HUES6 (cell line): ENCODE measurements around the gene KXD1.
"Not testable (repeated sequence)": the region's sequence is repeated elsewhere in the genome, so short reads cannot be mapped to it uniquely, and the experiment has no call there.

Source experiments
- H3K27ac ChIP-seq: 2 replicates; pipeline ENCODE4 v1.7.0; 2013; ENCODE audit warnings: low read depth, mild to moderate bottlenecking, low read length, inconsistent platforms
- H3K27me3 ChIP-seq: 2 replicates; pipeline ENCODE4 v1.6.1; 2013; ENCODE audit warnings: low read length; ENCODE audit not compliant: control insufficient read depth, insufficient read depth
- H3K36me3 ChIP-seq: 2 replicates; pipeline ENCODE4 v1.6.1; 2013; ENCODE audit warnings: low read length; ENCODE audit not compliant: control insufficient read depth, insufficient read depth
- H3K4me1 ChIP-seq: 2 replicates; pipeline ENCODE4 v1.6.1; 2013; ENCODE audit warnings: low read length; ENCODE audit not compliant: control insufficient read depth, insufficient read depth
- H3K4me3 ChIP-seq: 2 replicates; pipeline ENCODE4 v1.5.1; 2013; ENCODE audit warnings: low read depth, low read length
- H3K9ac ChIP-seq: one replicate; pipeline ENCODE4 v1.6.1; 2013; ENCODE audit warnings: mild to moderate bottlenecking, low read length
- H3K9me3 ChIP-seq: 2 replicates; pipeline ENCODE4 v1.6.1; 2013; ENCODE audit warnings: low read depth, low read length; ENCODE audit not compliant: control insufficient read depth, insufficient read depth

KXD1 gene

DNA sequence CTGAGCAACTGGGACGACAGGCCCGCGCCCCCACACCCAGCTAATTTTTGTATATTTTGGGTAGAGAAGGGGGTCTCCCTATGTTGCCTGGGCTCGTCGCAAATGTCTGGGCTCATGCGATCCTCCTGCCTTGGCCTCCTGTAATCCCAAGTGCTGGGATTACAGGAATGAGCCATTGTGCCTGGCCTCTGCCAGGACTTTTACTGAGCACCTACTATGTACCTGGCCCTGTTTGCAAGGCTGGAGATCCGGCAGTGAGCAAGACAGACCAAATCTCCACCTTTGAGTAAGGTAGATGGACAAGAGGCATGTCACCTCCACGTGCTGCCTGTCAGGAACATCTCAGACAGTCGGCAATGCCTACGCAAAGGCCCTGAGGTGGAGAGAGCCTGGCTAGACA lies 21.2 kb upstream of the KXD1 start:
- Histone ChIP-seq H3K9ac (no peak overlapping the region), H3K27ac (no peak overlapping the region), H3K27me3 (no peaks in the 10 kb centered on the region), H3K9me3 (no peaks in the 10 kb centered on the region), H3K4me1 (no peaks in the 10 kb centered on the region), H3K4me3 (no peak overlapping the region), H3K36me3 (peaks cover 79% of the 10 kb centered on the region)

DNA sequence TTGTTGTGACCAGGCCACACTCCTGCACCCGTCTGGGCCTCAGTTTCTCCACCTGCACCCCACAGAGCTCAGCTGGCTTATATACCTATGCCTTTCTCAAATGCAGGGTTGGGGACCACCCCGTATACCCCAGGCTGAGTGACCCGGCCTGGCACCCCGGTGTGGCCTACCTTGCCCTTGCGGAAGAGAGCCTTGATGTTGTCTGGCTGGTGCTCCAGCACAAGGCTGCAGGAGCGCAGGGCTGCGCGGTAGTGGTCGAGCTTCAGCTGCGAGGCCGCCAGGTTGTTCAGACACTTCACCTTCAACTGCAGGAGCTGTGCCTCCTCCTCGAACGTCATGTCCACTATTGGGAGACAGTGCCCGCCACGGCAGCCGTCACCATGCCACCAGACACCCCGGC lies 20.2 kb upstream of the KXD1 start:
- Histone ChIP-seq H3K9ac (no peak overlapping the region), H3K27me3 (no peaks in the 10 kb centered on the region), H3K27ac (no peak overlapping the region), H3K4me1 (no peaks in the 10 kb centered on the region), H3K36me3 (peaks cover 78% of the 10 kb centered on the region), H3K9me3 (no peaks in the 10 kb centered on the region), H3K4me3 (no peak overlapping the region)

DNA sequence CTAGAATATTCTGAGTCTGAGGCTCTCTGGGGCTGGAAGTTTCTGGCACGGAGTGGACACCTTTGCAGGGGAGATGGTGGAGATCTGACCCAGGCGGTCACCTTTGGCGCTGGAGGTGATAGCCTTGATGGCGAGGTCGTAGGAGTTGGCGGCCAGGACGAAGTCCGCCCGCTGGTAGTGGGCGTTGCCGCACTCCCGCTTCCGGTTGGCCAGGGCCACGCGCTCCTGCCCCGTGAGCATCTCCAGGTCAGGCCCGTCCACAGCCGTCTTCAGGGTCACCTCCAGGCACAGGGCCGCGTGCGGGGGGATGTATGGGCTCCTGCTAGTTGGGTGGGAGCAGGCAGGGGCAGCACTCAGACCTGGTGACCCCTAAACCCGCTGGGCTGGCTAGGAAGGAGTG lies 19.6 kb upstream of the KXD1 start:
- no peaks in the 10 kb centered on the region for H3K4me1 ChIP-seq
- peaks cover 71% of the 10 kb centered on the region for H3K36me3 ChIP-seq
- H3K9ac ChIP-seq = no peak overlapping the region

GRCh38 chr19:18539372-18539771 lies 18.3 kb upstream of the KXD1 start:
- Histone ChIP-seq H3K9me3 (no peaks in the 10 kb centered on the region), H3K4me1 (peaks cover 4% of the 10 kb centered on the region), H3K27me3 (no peaks in the 10 kb centered on the region), H3K27ac (no peak overlapping the region), H3K36me3 (peaks cover 67% of the 10 kb centered on the region), H3K4me3 (no peak overlapping the region), H3K9ac (no peak overlapping the region)

More for the DNA sequence above, 19.6 kb upstream of the KXD1 start:
- Histone ChIP-seq H3K4me3 (no peak overlapping the region), H3K27me3 (no peaks in the 10 kb centered on the region), H3K9me3 (no peaks in the 10 kb centered on the region), H3K27ac (no peak overlapping the region)

DNA sequence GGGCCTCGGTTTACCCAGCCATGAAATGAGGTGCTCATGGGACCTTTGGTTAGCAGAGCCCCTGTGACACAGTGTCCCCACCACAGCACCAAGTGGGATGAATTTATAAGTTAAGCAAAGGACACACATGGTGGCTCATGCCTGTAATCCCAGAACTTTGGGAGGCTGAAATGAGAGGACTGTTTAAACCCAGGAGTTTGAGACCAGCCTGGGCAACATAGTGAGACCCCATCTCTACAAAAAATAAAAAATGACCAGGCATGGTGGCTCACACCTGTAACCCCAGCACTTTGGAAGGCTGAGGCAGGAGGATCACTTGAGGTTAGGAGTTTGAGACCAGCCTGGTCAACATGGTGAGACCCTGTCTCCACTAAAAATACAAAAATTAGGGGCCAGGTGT lies 17.5 kb upstream of the KXD1 start:
- H3K4me1 ChIP-seq, H3K9ac ChIP-seq, H3K27ac ChIP-seq, H3K9me3 ChIP-seq, H3K4me3 ChIP-seq, H3K27me3 ChIP-seq: not testable (repeated sequence)
- peaks cover 63% of the 10 kb centered on the region for H3K36me3 ChIP-seq

- peaks cover 53% of the 10 kb centered on the region for H3K36me3 ChIP-seq
- no peak overlapping the region for H3K27ac ChIP-seq
- H3K4me3 ChIP-seq = no peak overlapping the region
- H3K9ac ChIP-seq = no peak overlapping the region
- H3K27me3 ChIP-seq = no peaks in the 10 kb centered on the region
- peaks cover 6% of the 10 kb centered on the region for H3K4me1 ChIP-seq
- H3K9me3 ChIP-seq = no peaks in the 10 kb centered on the region
Measured at GRCh38 chr19:18541258-18541991, 16.2 kb upstream of the KXD1 start.

- Histone ChIP-seq H3K36me3 (peaks cover 44% of the 10 kb centered on the region), H3K27me3 (no peaks in the 10 kb centered on the region), H3K27ac (no peak overlapping the region), H3K9me3 (no peaks in the 10 kb centered on the region), H3K9ac (peak overlapping the region; percentile 45), H3K4me1 (peaks cover 6% of the 10 kb centered on the region), H3K4me3 (peak overlapping the region; percentile 84)
Measured at GRCh38 chr19:18541992-18542940, 15.4 kb upstream of the KXD1 start.

GRCh38 chr19:18542941-18543813 lies 14.5 kb upstream of the KXD1 start, which contains the start of gene FKBP8:
TSS of gene FKBP8 (minus strand) at chr19:18543573. CDS start at chr19:18541970, 1,603 bp downstream.
- Histone ChIP-seq H3K36me3 (peaks cover 35% of the 10 kb centered on the region), H3K4me1 (peaks cover 6% of the 10 kb centered on the region), H3K27me3 (no peaks in the 10 kb centered on the region), H3K9ac (peak within 1 kb of the TSS; percentile 55), H3K9me3 (no peaks in the 10 kb centered on the region), H3K4me3 (peak within 1 kb of the TSS; percentile 84), H3K27ac (no peak within 1 kb of the TSS)

GRCh38 chr19:18543814-18544475 lies 13.7 kb upstream of the KXD1 start:
- Histone ChIP-seq H3K36me3 (peaks cover 31% of the 10 kb centered on the region), H3K4me1 (peaks cover 6% of the 10 kb centered on the region), H3K27me3 (no peaks in the 10 kb centered on the region), H3K9ac (no peak overlapping the region), H3K4me3 (peak overlapping the region; percentile 76), H3K27ac (no peak overlapping the region), H3K9me3 (no peaks in the 10 kb centered on the region)

DNA sequence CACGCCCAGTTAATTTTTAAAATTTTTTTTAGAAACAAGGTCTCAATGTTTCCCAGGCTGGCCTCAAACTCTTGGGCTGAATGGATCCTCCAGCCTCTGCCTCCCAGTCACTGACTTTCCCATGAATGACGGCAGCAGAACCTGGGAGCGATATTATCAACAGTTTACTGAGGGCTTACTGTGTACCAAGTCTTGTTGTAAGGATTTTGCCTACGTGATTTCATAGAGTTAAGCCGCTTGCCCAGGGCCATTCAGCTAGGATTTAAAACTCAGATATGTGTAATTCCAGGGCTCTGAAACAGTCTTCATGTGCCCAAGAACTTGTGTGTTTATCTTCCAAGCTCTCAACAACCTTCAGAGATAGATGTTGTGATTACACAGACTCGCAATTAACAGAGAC lies 6.0 kb upstream of the KXD1 start:
- no peaks in the 10 kb centered on the region for H3K27me3 ChIP-seq
- no peaks in the 10 kb centered on the region for H3K36me3 ChIP-seq
- no peak overlapping the region for H3K4me3 ChIP-seq
- no peak overlapping the region for H3K9ac ChIP-seq
- no peak overlapping the region for H3K27ac ChIP-seq
- no peaks in the 10 kb centered on the region for H3K9me3 ChIP-seq
- H3K4me1 ChIP-seq = no peaks in the 10 kb centered on the region
